Measurements from ENCODE around the gene VSTM4. TPM values are rescaled to one million over a fixed set of nuclear protein-coding genes. Genes with fewer than 3 reads are reported as not detected.

VSTM4 gene
- total and polyA plus RNA-seq, 2 experiments from 2014 or later = 9.0 to 10.2 TPM

- Histone ChIP-seq H3K27ac (no peak overlapping the region), H3K27me3 (no peaks in the 10 kb centered on the region), H3K9me3 (ENCODE audit: low read depth) (no peaks in the 10 kb centered on the region), H2AFZ (no peak overlapping the region), H3K4me3 (no peak overlapping the region), H4K20me1 (ENCODE audit: insufficient read depth, poor library complexity, severe bottlenecking) (no peaks in the 10 kb centered on the region), H3K9me2 (replicated peaks; ENCODE audit: insufficient read depth) (no peaks in the 10 kb centered on the region), H3K4me2 (no peak overlapping the region), H3K79me2 (no peaks in the 10 kb centered on the region), H3K36me3 (replicated peaks; ENCODE audit: insufficient read depth, low read depth) (no peaks in the 10 kb centered on the region), H3K4me1 (ENCODE audit: insufficient read depth) (no peaks in the 10 kb centered on the region)
- DNase-seq (ENCODE audit: low spot score) = no peak
- TF ChIP-seq EZH2 (IDR thresholded peaks at IDR 0.05; ENCODE audit: borderline replicate concordance) (no peak), EZH2phosphoT487 (IDR thresholded peaks at IDR 0.05; ENCODE audit: low read depth, severe bottlenecking, unreplicated experiment) (no peak), CTCF (IDR thresholded peaks at IDR 0.05; ENCODE audit: poor library complexity) (no peak)
- 94% methylated on average over 7 of the region's 7 CpGs for WGBS (ENCODE audit: low lambda C conversion rate, missing lambda C conversion rate)
These were observed 75.9 kb downstream of the VSTM4 start for GRCh38 chr10:49039409-49039808.

GRCh38 chr10:49038711-49039110 lies 76.6 kb downstream of the VSTM4 start:
- Histone ChIP-seq H3K9me3 (ENCODE audit: low read depth) (no peaks in the 10 kb centered on the region), H3K27ac (no peak overlapping the region), H4K20me1 (ENCODE audit: insufficient read depth, poor library complexity, severe bottlenecking) (no peaks in the 10 kb centered on the region), H3K36me3 (replicated peaks; ENCODE audit: insufficient read depth, low read depth) (no peaks in the 10 kb centered on the region), H3K79me2 (no peaks in the 10 kb centered on the region), H2AFZ (no peak overlapping the region), H3K4me2 (no peak overlapping the region), H3K27me3 (no peaks in the 10 kb centered on the region), H3K9me2 (replicated peaks; ENCODE audit: insufficient read depth) (no peaks in the 10 kb centered on the region), H3K4me3 (no peak overlapping the region), H3K4me1 (ENCODE audit: insufficient read depth) (no peaks in the 10 kb centered on the region)
- 93% methylated on average over 5 of the region's 5 CpGs for WGBS (ENCODE audit: low lambda C conversion rate, missing lambda C conversion rate)
- no peak for DNase-seq (ENCODE audit: low spot score)
- TF ChIP-seq CTCF (IDR thresholded peaks at IDR 0.05; ENCODE audit: poor library complexity) = no peak

- no peaks in the 10 kb centered on the region for H3K79me2 ChIP-seq
- H3K27ac ChIP-seq = no peak overlapping the region
- WGBS (ENCODE audit: low lambda C conversion rate, missing lambda C conversion rate) = 89% methylated on average over 7 of the region's 7 CpGs
- H3K4me3 ChIP-seq = no peak overlapping the region
- H4K20me1 ChIP-seq (ENCODE audit: insufficient read depth, poor library complexity, severe bottlenecking) = no peaks in the 10 kb centered on the region
- no peak overlapping the region for H2AFZ ChIP-seq
- no peaks in the 10 kb centered on the region for H3K27me3 ChIP-seq
- no peaks in the 10 kb centered on the region for H3K9me3 ChIP-seq (ENCODE audit: low read depth)
- no peaks in the 10 kb centered on the region for H3K4me1 ChIP-seq (ENCODE audit: insufficient read depth)
- no peaks in the 10 kb centered on the region for H3K36me3 ChIP-seq (replicated peaks; ENCODE audit: insufficient read depth, low read depth)
- no peak for TF ChIP-seq EZH2 (IDR thresholded peaks at IDR 0.05; ENCODE audit: borderline replicate concordance)
- TF ChIP-seq EZH2phosphoT487 (IDR thresholded peaks at IDR 0.05; ENCODE audit: low read depth, severe bottlenecking, unreplicated experiment) = no peak
- TF ChIP-seq CTCF (IDR thresholded peaks at IDR 0.05; ENCODE audit: poor library complexity) = no peak
- H3K4me2 ChIP-seq = no peak overlapping the region
- DNase-seq (ENCODE audit: low spot score) = no peak
- no peaks in the 10 kb centered on the region for H3K9me2 ChIP-seq (replicated peaks; ENCODE audit: insufficient read depth)
These were observed 78.1 kb downstream of the VSTM4 start for GRCh38 chr10:49037187-49037586.

GRCh38 chr10:49036638-49037037 lies 78.7 kb downstream of the VSTM4 start:
- Histone ChIP-seq H3K4me3 (no peak overlapping the region), H2AFZ (no peak overlapping the region), H3K9me3 (ENCODE audit: low read depth) (no peaks in the 10 kb centered on the region), H3K9me2 (replicated peaks; ENCODE audit: insufficient read depth) (no peaks in the 10 kb centered on the region), H3K27me3 (no peaks in the 10 kb centered on the region), H3K79me2 (no peaks in the 10 kb centered on the region), H4K20me1 (ENCODE audit: insufficient read depth, poor library complexity, severe bottlenecking) (no peaks in the 10 kb centered on the region), H3K4me1 (ENCODE audit: insufficient read depth) (no peaks in the 10 kb centered on the region), H3K4me2 (no peak overlapping the region), H3K36me3 (replicated peaks; ENCODE audit: insufficient read depth, low read depth) (no peaks in the 10 kb centered on the region), H3K27ac (no peak overlapping the region)
- TF ChIP-seq CTCF (IDR thresholded peaks at IDR 0.05; ENCODE audit: poor library complexity) (no peak), EZH2 (IDR thresholded peaks at IDR 0.05; ENCODE audit: borderline replicate concordance) (no peak), EZH2phosphoT487 (IDR thresholded peaks at IDR 0.05; ENCODE audit: low read depth, severe bottlenecking, unreplicated experiment) (no peak)
- WGBS (ENCODE audit: low lambda C conversion rate, missing lambda C conversion rate) = 82% methylated on average over 3 of the region's 3 CpGs
- DNase-seq (ENCODE audit: low spot score) = no peak

All from hepatocyte (in vitro differentiated cells).